Heart right ventricle (tissue), 16 donors: ENCODE measurements around the gene APCDD1. TPM values are rescaled to one million over a fixed set of nuclear protein-coding genes. Genes with fewer than 3 reads are reported as not detected.

Experiments used
- ATAC-seq, 8 donors: fragments of 200-7000 bp; cut with Tn5 transposase; one replicate each; pipeline ENCODE4 v1.9.1; 2020; ENCODE audit warnings: mild to moderate bottlenecking in 8 of 8, moderate library complexity in 8 of 8, moderate number of reproducible peaks in 1 of 8
- DNase-seq, 2 donors: peaks; one replicate each; pipeline ENCODE4 v3.0.0-alpha.2; 2020
- H3K27ac ChIP-seq, 10 donors: fragments of 200-600 bp; sonication (generic) in 2 of 10; one replicate each; pipeline versions ENCODE4 v1.5.0 to v1.8.0; 2020 to 2022; ENCODE audit warnings: mild to moderate bottlenecking in 3 of 10
- H3K27me3 ChIP-seq, 7 donors: fragments of 200-600 bp; one replicate each; pipeline ENCODE4 v1.8.0; 2021 to 2022; ENCODE audit warnings: mild to moderate bottlenecking in 2 of 7
- H3K36me3 ChIP-seq, 9 donors: fragments of 200-600 bp; sonication (generic) in 1 of 9; one replicate each; pipeline versions ENCODE4 v1.5.0 to v1.8.0; 2020 to 2022; ENCODE audit warnings: mild to moderate bottlenecking in 2 of 9
- H3K4me1 ChIP-seq, 9 donors: fragments of 200-600 bp; sonication (generic) in 1 of 9; one replicate each; pipeline versions ENCODE4 v1.5.0 to v1.8.0; 2020 to 2022; ENCODE audit warnings: mild to moderate bottlenecking in 4 of 9
- H3K4me3 ChIP-seq, 10 donors: fragments of 200-600 bp; sonication (generic) in 2 of 10; one replicate each; pipeline versions ENCODE4 v1.5.0 to v1.8.0; 2020 to 2022; ENCODE audit warnings: mild to moderate bottlenecking in 7 of 10, moderate library complexity in 2 of 10
- H3K9me3 ChIP-seq, 11 donors: fragments of 200-600 bp in 10 of 11; sonication (generic) in 2 of 11; one replicate each; pipeline versions ENCODE4 v1.5.0 to v1.8.0; 2013 to 2022; ENCODE audit warnings: mild to moderate bottlenecking in 2 of 11, control low read depth in 1 of 11, moderate library complexity in 1 of 11
- WGBS, 2 donors: extraction: QIAGEN DNeasy Blood & Tissue Kit; methylation state at CpG; one replicate each; pipeline ENCODE4 v1.1.7; 2013; ENCODE audit warnings: inconsistent platforms in 1 of 2; 5-methylcytosine and 5-hydroxymethylcytosine counted together
- intact Hi-C, 10 donors: fragments of 100-400 bp; cut with DNase I; formaldehyde crosslinking; loops; one replicate each; pipeline versions ENCODE4 v1.11.1 to v1.14.2; 2022
- polyA plus RNA-seq, 2 donors: library from polyadenylated mRNA; stranded (reverse); fragments of 200-250 nt; gene quantifications; one replicate each; pipeline ENCODE4 v1.2.3, GENCODE V29; 2013
- total RNA-seq, 10 donors: library from RNA; stranded (reverse); fragmentation: NEBNext Ultra II Directional in 3 of 10; extraction: Animal tissue kit (Norgen Biotek cat#: 25700) in 3 of 10; gene quantifications; one replicate each; pipeline versions ENCODE4 v1.2.1 to v1.2.4, GENCODE V29; 2021 to 2023
- TF ChIP-seq, protein P1 (sequence below), 9 donors: fragments of 200-600 bp; sonication (generic) in 2 of 9; IDR thresholded peaks; one replicate each; pipeline versions ENCODE4 v1.5.0 to v1.8.0; 2021 to 2022; ENCODE audit warnings: antibody characterized with exemption in 9 of 9, mild to moderate bottlenecking in 5 of 9, moderate library complexity in 1 of 9
- donor health status: Arrhythmogenic right ventricular cardiomyopathy.
- donor health status: ischemic (EF 13 %, LVEDD 7.1; RV severe dilation, severe dysfunction).
- donor health status: healthy with polysubstance abuse.
- donor health status: DM: no; HTN: yes; CAD: no.
- donor health status: DM: no; HTN: no; CAD: no.
- donor health status: ischemic (EF 25% LVEDD 6.9; RV normal size, moderate dysfunction).
- donor health status: ischemic (EF 25% LVEDD 5.7; RV mildly dilated, moderate dysfunction).
- donor health status: healthy.
- donor health status: DM: yes; HTN: yes; CAD: no.
- donor health status: Ischemic cardiomyopathy.
- donor health status: ischemic (EF 35%, LVEDD 5.7; RV mildly dilated, moderate dysfunction).
- donor health status: nonischemic (EF 11% LVEDD 7.7; RV severe dilation, severe dysfunction).
- donor health status: DM: yes; HTN: yes; CAD: no.
- donor health status: PGD.
- donor health status: ischemic (EF 29% LVEDD 5.4; RV normal size, mild dysfunction).
- donor health status: nonischemic (EF 23%, LVEDD 6.1; RV moderate dilation, normal function).

The APCDD1 gene
- total and polyA plus RNA-seq, 12 donors, result 10.2 to 40.4 (median 18.3) TPM

DNA sequence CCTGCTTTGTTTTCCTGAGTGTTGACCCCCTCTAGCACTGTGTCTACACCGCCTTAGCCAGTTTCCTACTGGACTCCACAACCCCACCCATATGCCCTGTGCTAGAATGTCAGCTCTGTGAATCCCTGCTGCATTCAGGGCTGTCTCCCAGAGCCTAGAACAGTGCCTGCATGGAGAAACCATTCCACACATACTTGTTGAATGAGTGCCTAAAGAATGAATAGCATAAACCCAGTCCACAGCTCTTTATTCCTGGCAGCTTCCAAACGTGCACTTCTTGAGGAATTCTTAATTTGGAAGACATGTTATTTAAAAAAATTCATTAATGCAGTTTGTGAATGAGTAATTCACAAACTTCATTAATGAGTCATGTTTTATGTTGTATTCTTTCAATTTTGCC, 64.9 kb downstream of the APCDD1 start:
- intact Hi-C loops, result loop anchor here in 8 of 10 donors (1.0 to 10.0 kb wide), 11 partner anchors 65 to 549 kb away; partner anchors contain the start of gene APCDD1 (in 1 of the 8)
- peak in 2 of 8 donors; percentile 2 to 20 for ATAC-seq

DNA sequence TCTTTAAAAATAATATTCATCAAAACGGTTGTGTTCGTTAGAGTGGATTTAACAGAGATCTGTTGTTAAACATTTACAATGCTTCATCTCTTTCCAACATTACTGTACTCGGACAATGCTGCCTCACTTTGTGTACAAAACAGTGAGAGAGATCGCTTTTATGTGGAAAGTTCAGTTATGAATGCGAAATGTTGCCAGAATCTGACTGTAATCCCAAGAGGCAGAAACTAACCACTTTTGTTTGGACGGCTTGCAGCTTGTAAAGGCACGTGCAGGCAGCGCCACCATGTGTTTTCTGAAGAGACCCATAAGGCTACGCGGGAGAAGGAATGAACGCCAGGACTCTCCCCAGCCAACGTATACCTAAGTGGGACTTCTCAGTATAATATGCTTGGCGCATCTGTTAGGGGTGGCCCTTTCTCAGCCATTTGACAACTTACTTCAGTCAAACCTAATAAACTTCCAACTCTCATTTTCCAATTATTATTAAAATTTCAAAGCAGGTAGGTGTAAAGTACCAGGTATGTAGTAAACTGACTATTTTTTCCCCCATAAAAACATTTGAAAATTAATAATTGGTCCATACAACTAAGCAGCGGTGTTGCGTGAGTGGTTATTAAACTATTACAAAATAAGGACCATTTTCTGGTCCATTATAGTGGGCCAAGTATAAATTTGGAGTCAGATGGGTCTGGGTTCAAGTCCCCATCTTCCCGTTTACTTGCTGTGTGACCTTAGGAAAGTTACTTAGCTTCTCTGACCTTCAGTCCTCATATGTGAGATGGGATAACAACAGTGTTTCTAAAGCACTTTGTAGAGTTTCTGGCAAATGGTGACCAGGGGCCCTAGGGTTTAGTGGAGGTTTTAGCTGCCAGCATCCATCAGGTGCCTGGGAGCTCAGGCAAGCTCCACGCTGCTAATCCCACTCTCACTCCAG, 65.8 kb downstream of the APCDD1 start:
- ATAC-seq (peak; percentile 79 to 93 (median 88)), DNase-seq (peak; percentile 78 to 88)
- Histone ChIP-seq H3K27ac (peak overlapping the region in 1 of 10 donors; percentile 36), H3K9me3 (peaks cover 0 to 8% (median 0%) of the 10 kb centered on the region in 11 donors), H3K4me1 (peaks cover 4 to 31% (median 19%) of the 10 kb centered on the region in 9 donors), H3K27me3 (no peaks in the 10 kb centered on the region), H3K36me3 (no peaks in the 10 kb centered on the region), H3K4me3 (no peak overlapping the region)
- 24 to 28% methylated on average over 17 of the region's 17 CpGs for WGBS, 2 donors
- intact Hi-C loops, result loop anchor here (1.0 to 10.0 kb wide), 14 partner anchors 65 to 905 kb away; partner anchors contain the start of genes APCDD1 (in 1 of the 10) and PPP4R1 (in 1 of the 10)
- TF ChIP-seq, protein P1, sequence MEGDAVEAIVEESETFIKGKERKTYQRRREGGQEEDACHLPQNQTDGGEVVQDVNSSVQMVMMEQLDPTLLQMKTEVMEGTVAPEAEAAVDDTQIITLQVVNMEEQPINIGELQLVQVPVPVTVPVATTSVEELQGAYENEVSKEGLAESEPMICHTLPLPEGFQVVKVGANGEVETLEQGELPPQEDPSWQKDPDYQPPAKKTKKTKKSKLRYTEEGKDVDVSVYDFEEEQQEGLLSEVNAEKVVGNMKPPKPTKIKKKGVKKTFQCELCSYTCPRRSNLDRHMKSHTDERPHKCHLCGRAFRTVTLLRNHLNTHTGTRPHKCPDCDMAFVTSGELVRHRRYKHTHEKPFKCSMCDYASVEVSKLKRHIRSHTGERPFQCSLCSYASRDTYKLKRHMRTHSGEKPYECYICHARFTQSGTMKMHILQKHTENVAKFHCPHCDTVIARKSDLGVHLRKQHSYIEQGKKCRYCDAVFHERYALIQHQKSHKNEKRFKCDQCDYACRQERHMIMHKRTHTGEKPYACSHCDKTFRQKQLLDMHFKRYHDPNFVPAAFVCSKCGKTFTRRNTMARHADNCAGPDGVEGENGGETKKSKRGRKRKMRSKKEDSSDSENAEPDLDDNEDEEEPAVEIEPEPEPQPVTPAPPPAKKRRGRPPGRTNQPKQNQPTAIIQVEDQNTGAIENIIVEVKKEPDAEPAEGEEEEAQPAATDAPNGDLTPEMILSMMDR (IDR thresholded peaks at IDR 0.05), result peak; percentile 69 to 92 (median 82)

More for the DNA sequence above, 64.9 kb downstream of the APCDD1 start:
- H3K27me3 ChIP-seq, result no peaks in the 10 kb centered on the region
- H3K4me1 ChIP-seq, result peaks cover 4 to 29% (median 19%) of the 10 kb centered on the region in 9 donors
- no peak overlapping the region for H3K4me3 ChIP-seq
- TF ChIP-seq, protein P1 (IDR thresholded peaks at IDR 0.05), result no peak
- peak overlapping the region in 3 of 10 donors; percentile 14 to 41 (median 36) for H3K27ac ChIP-seq
- no peaks in the 10 kb centered on the region for H3K36me3 ChIP-seq
- WGBS, 2 donors, result 64 to 69% methylated on average over 2 of the region's 2 CpGs
- H3K9me3 ChIP-seq, result peaks cover 0 to 8% (median 0%) of the 10 kb centered on the region in 11 donors
- no peak for DNase-seq

DNA sequence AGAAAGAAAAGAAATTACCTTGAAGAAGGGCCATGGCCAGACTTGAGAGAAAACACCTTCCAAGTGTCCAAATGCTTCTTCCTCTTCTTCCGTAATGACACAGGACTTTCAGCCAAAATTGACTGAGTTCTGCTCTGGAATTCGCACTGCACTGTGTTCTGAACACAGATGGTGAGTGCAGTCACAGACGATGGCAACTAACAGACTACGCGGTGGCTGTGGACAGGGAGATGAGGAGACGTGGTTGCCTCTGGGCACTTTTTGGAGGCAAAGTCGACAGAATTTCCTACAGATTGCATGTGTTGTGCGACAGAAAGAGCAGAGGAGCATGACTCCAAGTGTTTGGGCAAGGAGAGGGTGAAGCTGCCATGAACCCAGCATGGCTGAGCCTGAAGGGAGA, 67.1 kb downstream of the APCDD1 start:
- no peak for DNase-seq
- Histone ChIP-seq H3K36me3 (no peaks in the 10 kb centered on the region), H3K4me3 (no peak overlapping the region), H3K9me3 (peaks cover 0 to 8% (median 0%) of the 10 kb centered on the region in 11 donors), H3K27ac (no peak overlapping the region), H3K27me3 (no peaks in the 10 kb centered on the region), H3K4me1 (peaks cover 4 to 31% (median 19%) of the 10 kb centered on the region in 9 donors)
- intact Hi-C loops, result loop anchor here in 5 of 10 donors (2.0 to 10.0 kb wide), 5 partner anchors 515 to 907 kb away; partner anchors contain the start of gene PPP4R1 (in 1 of the 5)
- ATAC-seq, result no peak
- WGBS, 2 donors, result 84% methylated on average over 8 of the region's 8 CpGs
- TF ChIP-seq, protein P1 (IDR thresholded peaks at IDR 0.05), result no peak

DNA sequence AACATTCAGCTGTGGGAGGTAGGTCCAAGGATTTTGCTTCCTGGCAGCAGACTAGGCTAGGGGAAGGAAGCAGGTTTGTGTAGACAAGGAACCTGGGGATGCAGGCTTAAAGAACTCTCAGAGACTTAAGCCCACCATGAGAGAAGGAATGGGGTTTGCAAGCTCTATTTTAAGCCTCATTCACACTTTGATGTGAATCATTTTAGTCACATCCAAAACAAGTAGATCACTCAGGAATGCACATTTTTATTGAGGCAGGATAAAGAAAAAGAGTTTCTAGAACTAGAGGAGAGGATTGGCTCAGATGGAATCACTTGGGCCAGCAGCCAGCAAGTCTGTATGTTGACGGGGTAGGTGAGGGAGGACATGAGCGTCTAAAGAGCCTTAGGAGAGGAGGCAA, 68.1 kb downstream of the APCDD1 start:
- no peak overlapping the region for H3K4me3 ChIP-seq
- TF ChIP-seq, protein P1 (IDR thresholded peaks at IDR 0.05), result no peak
- intact Hi-C loops, result loop anchor here in 3 of 10 donors (5.0 to 10.0 kb wide), 3 partner anchors 550 to 908 kb away; partner anchors contain the start of gene PPP4R1 (in 1 of the 3)
- H3K9me3 ChIP-seq, result peaks cover 0 to 1% (median 0%) of the 10 kb centered on the region in 11 donors
- ATAC-seq, result no peak
- WGBS, 2 donors, result 66 to 78% methylated on average over 2 of the region's 2 CpGs
- H3K4me1 ChIP-seq, result peaks cover 4 to 41% (median 29%) of the 10 kb centered on the region in 9 donors
- no peaks in the 10 kb centered on the region for H3K27me3 ChIP-seq
- DNase-seq, result no peak
- H3K27ac ChIP-seq, result no peak overlapping the region
- H3K36me3 ChIP-seq, result no peaks in the 10 kb centered on the region
